Astrocyte of the cerebellum (primary cell): ENCODE measurements around the gene NCK2.

Experiments
- DNase-seq: peaks from one replicate; pipeline ENCODE4 v3.0.0-alpha.2; 2011; ENCODE audit warnings: low read depth
- H3K4me3 ChIP-seq: 2 replicates; pipeline ENCODE4 v1.5.1; 2011; ENCODE audit warnings: mild to moderate bottlenecking, low read depth, low read length, moderate library complexity
- CTCF ChIP-seq: IDR thresholded peaks from 2 replicates; pipeline ENCODE4 v1.5.1; 2012; ENCODE audit warnings: low read length, low read depth, moderate library complexity, mild to moderate bottlenecking; ENCODE audit errors: missing control alignments
- in situ Hi-C: cut with HindIII; loops from 2 replicates; pipeline ENCODE4 v1.10.0; 2017; ENCODE audit warnings: low sequenced_read_pairs

NCK2 gene

GRCh38 chr2:105712166-105712915 is 32.4 kb upstream of the NCK2 start:
- in situ Hi-C loops, result no loop called here
- no peak overlapping the region for H3K4me3 ChIP-seq
- TF ChIP-seq CTCF, result no peak
- DNase-seq, result no peak

- no peak for TF ChIP-seq CTCF
- no peak for DNase-seq
- in situ Hi-C loops, result no loop called here
- no peak overlapping the region for H3K4me3 ChIP-seq
These were observed 31.6 kb upstream of the NCK2 start for GRCh38 chr2:105712981-105713596.

- no peak overlapping the region for H3K4me3 ChIP-seq
- TF ChIP-seq CTCF, result no peak
- DNase-seq, result no peak
- in situ Hi-C loops, result no loop called here
These were observed 30.6 kb upstream of the NCK2 start for GRCh38 chr2:105714141-105714540.

GRCh38 chr2:105718846-105719481 is 25.7 kb upstream of the NCK2 start:
- in situ Hi-C loops, result no loop called here
- TF ChIP-seq CTCF, result no peak
- H3K4me3 ChIP-seq, result no peak overlapping the region
- DNase-seq, result no peak

- no peak for TF ChIP-seq CTCF
- no peak overlapping the region for H3K4me3 ChIP-seq
- no peak for DNase-seq
- in situ Hi-C loops, result no loop called here
These were observed 22.7 kb upstream of the NCK2 start for GRCh38 chr2:105721991-105722511.

- no peak overlapping the region for H3K4me3 ChIP-seq
- in situ Hi-C loops, result no loop called here
- no peak for DNase-seq
- no peak for TF ChIP-seq CTCF
These were observed 21.9 kb upstream of the NCK2 start for GRCh38 chr2:105722726-105723297.
